Stimulated activated CD8-positive, alpha-beta memory T cell treated with anti-CD3 and anti-CD28 coated beads, Interleukin-12 subunit alpha, Interleukin-12 subunit beta, amount 100 ng/mL, for 4 hours (primary cell): Measurements from ENCODE around the gene RNGTT.
"Not testable (repeated sequence)": the region's sequence is repeated elsewhere in the genome, so short reads cannot be mapped to it uniquely, and the experiment has no call there.

ENCODE experiments used
- DNase-seq: peaks from one replicate; pipeline ENCODE4 v3.0.0-alpha.2; 2020; ENCODE audit warnings: low read depth

Gene RNGTT

GRCh38 chr6:88963139-88964090 lies at the start of gene RNGTT:
Gene RNGTT, minus strand, starts transcription at chr6:88963618. Its CDS starts 209 bp downstream, at chr6:88963409.
- peak; percentile 97 for DNase-seq

DNA sequence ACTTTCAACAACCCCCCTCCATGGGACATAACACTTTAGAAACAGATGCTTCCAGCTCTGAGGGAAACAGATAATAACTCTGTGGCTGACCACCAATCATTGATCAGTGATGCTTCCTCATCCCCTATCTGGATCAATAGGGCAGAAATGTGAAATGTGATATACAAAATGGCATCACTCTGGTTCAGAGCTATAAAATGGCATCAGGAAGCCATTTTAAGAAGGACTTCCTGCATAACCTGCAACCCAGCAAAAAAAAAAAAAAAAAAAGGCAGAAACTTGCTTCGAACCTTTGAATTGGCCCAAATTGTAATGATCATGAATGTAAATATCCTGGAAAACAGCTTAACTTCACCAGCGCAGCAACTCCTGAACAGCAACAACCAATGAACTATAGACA lies 48.0 kb upstream of the RNGTT start:
- DNase-seq, result no peak

DNA sequence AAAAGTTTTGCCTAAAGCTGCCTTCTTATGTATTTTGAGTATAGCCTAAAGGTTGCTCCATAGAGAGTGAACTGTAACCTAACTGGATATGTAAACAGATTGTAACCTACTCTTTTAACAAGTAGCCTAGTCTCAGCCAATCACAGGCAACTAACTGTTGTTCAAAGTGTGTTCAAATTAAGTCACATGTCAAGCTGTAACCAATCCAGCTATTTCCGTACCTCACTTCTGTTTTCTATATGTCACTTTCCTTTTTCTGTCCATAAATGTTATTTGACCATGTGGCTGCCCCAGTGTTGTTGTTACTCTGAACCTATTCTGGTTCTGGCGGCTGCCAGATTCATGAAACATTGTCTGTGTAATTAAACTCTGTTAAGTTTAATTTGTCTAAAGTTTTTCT lies 47.4 kb upstream of the RNGTT start:
- no peak for DNase-seq

- DNase-seq, result no peak
Observed at GRCh38 chr6:89009624-89010059, 46.2 kb upstream of the RNGTT start.

- no peak for DNase-seq
Observed at GRCh38 chr6:89008815-89009374, 45.5 kb upstream of the RNGTT start.

GRCh38 chr6:89008001-89008814 lies 44.8 kb upstream of the RNGTT start:
- no peak for DNase-seq

DNA sequence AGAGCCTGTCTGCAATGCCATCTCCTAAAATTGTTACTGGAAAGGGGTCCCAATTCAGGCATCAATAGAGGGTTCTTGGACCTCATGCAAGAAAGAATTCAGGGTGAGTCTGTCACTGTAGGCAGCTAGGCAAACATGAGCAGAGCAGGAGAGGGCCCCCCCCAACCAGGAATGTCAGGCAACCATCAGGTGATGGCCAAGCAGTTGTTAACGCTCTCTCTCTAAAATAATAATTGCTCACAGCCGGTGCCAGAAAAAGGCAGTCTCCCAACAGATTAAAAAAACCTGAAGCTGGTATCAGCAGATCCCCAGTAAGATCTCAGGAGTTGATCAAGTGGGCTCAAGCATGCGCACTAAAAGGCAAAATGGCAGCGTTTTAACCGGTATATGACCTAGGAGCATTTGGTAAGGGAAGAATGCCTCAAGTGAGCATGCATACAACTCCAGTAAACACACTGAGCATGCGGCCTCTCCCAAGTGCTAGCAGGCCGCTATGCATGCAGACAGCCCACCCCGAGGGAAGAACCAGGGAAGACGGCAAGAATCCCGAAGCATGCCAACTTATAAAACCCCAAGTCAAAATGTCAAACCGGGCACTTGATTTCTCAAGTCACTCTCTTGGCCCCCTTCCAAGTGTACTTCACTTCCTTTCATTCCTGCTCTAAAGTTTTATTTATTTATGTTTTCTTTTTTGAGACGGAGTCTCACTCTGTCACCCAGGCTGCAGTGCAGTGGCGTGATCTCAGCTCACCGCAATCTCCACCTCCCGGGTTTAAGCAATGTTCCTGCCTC lies 44.0 kb upstream of the RNGTT start:
- no peak for DNase-seq

- no peak for DNase-seq
Observed at GRCh38 chr6:89002523-89002922, 39.1 kb upstream of the RNGTT start.

- no peak for DNase-seq
Observed at GRCh38 chr6:88997327-88997726, 33.9 kb upstream of the RNGTT start.

DNA sequence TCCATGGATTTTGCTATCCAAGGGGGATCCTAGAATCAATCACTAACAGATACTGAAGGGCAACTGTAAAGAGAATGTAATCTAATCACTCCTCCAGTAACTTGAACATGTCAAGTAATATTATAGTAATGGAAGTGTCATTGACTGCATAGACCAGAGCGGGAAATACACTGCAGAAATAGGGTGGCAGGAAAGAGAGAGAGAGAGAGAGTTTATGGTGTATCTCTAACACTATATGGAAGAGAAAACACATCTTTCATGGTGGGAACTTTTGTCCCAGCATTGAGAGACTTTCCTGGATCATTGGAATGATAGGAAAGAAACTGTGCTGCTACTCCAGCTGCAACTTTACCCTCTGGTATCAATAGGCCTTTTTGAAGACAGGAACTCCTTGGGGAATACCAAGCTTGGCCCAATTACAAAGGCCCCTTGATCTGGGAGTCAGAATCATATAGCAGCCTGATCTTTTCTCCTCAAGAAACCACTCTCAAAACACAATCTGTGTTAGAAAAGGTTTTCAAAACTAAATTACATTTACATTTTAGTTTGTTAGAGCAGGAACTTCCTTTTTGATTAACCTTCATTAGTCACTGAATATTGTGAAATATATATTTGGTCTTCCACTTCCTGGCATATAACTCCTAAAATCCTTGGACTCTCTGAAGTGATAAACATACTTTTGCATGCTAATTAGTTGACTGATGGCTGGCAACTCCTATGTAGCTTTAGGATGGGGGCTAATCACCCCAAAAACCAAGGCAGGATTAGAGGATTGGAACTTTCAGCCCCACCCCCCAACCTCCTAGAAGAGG lies 29.5 kb upstream of the RNGTT start:
- DNase-seq, result no peak

DNA sequence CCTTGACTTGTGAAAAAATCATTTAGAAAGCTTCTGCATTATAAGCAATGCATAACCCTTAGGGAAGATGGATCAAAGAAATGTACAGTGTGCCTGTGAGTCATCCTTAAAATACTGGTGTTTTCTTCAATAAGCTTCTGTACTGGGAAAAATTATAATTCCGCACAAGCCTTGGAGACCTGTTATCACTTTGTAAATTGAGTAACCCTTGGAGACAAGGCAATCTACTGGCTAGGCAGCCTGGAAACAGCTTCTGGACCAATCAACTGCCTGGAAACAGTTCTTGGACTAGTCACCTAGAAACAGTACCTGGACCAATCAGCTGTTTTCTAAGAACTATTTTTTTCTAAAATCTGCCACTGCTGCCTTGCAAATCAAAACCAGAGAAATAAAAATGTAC lies 25.8 kb upstream of the RNGTT start:
- DNase-seq, result no peak

DNA sequence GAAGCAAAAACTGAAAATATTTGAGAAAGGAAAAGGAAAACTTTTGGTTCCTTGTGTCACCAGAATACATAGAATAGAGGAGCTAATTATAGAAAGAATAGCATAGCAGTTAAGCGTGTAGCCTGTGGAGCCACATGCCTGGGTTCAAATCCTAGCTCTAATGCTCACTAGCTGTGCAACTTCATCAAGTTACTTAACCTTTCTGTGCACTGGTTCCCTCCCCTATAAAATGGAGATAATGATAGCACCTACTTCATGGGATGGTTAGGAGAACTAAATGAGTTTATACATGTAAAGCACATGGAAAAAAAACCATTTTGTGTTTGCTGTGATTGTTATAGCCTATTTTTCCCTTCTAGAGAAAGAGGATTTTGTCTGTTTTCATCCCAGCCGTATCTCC lies 24.5 kb upstream of the RNGTT start:
- no peak for DNase-seq

- no peak for DNase-seq
Observed at GRCh38 chr6:88985901-88986300, 22.5 kb upstream of the RNGTT start.

DNA sequence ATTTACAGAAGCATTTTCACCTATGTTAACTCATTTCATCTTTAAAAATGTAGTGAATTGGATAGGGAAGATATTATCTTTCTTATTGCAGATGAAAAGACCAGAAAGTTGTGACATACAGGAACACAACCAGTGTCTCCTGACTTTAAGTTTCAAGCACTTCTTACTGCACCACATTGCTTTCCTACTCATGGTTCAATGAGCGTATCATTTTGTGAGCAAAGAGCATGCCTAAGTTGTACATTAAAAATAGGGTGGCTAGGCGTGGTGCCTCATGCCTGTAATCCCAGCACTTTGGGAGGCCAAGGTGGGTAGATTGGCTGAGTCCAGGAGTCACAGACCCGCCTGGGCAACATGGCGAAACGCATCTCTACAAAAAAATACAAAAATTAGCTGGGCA lies 21.2 kb upstream of the RNGTT start:
- no peak for DNase-seq

- no peak for DNase-seq
Observed at GRCh38 chr6:88984152-88984551, 20.7 kb upstream of the RNGTT start.

GRCh38 chr6:88983532-88983931 lies 20.1 kb upstream of the RNGTT start:
- no peak for DNase-seq

GRCh38 chr6:88983129-88983528 lies 19.7 kb upstream of the RNGTT start:
- not testable (repeated sequence) for DNase-seq

- DNase-seq, result no peak
Observed at GRCh38 chr6:88982720-88983119, 19.3 kb upstream of the RNGTT start.

DNA sequence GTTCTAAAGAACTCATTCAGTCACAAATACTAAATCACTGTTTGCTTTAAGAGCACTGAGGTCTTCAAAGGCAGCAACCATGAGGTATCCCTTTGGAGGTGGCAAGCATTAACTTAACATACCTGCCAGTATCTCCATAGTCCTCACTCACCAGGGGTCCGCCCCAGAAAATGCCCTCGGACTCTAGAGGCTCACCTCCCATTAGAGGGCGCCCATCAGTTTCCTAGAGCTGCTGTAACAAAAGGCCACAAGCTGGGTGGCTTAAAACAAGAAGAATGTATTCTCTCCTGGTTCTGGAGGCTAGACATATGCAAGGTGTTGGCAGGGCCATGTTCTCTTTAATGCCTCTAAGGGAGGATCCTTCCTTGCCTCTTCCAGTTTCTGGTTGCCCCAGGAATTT lies 12.0 kb upstream of the RNGTT start:
- DNase-seq, result no peak

DNA sequence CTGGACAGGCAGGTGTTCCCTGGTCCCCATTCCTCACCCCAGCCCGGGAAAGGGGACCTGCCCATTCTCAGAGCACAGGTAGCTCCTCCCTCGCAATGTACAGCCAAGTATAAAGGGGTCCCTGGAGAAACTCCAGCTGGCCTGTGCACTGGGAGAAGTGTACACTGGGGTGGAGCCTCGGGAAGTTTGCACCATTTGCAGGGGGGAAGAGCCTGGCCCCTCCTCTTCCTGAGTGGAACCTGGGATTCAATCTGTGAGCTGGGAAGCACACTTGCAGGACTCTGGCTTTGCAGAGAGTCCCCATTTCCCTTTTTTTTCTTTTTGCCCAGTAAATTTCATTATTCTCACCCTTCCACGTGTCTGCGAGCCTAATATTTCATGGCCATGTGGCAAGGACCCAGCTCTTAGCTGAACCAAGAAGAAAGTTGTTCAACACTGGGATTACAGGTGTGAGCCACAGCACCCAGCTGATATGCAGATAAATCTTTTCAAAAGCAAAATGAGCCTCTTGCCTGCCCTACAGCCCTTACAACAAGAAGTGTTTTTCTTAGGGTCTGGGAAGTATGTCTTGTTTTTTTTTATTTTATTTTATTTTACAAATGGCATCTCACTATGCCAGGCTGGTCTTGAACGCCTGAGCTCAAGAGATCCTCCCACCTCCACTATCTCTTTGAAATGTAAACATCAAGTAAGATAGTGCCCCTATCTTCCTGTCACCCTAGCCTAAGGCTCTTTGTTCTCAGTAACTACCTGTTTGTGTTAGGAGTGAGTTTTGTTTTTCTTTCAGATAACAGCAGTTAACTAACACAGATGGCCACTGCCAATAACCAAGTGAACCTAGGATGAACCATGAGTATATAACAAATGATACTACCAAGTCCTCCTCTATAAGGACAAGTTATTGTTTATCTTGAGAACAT lies 9.3 kb upstream of the RNGTT start:
- no peak for DNase-seq
